GM19099 (cell line): ENCODE measurements around the gene PLEKHH2.

ENCODE experiments used
- POLR2A ChIP-seq: IDR thresholded peaks from 3 replicates; pipeline ENCODE4 v1.6.1; 2011; ENCODE audit warnings: low read depth; ENCODE audit not compliant: insufficient read length; ENCODE audit errors: extremely low read depth

Gene PLEKHH2

DNA sequence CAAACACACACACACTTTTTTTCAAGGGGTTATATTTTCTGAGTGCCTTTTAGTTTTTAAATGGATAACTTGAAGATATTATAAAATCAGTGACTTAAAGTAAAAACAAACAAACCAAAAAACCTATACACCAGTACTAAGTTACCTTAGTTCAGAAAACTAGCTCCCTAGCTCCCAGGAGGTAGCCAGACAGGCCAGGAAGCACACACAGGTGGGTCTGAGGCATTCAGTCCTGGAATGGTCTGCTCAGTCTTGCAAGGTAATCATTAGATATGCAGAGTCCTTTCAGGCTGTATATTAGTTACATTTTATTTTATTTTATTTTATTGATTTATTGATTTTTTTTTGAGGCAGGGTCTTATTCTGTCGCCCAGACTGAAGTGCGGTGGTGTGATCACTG, 126.0 kb downstream of the PLEKHH2 start:
- no peak for TF ChIP-seq POLR2A

DNA sequence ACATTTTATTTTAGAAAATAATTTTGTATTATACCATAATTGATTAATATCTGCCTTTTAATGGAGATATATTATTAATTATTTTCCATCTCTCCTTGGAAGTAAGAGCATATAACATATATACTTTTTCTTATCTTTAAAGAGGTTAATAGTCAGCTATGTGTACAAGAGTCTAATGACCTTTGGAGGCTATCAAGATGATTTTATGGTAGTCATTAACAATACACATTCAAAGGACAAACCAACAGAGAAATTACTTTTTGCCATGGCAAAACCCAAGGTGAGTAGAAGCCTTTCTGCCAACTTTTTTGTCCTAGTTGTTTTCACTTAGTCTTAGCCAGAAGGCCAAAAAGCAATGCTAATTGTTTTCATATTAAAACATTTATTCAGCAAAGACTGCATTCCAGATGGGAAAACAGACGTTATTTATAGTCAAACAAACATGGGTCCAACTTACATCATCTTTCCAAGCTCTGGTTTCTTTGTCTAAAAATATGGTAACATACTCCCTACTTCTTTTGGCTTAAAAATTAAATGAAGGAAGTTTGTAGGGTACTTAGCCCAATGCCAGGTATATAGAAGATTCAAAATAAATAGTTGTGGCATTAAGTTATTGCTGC, 127.1 kb downstream of the PLEKHH2 start:
- no peak for TF ChIP-seq POLR2A

DNA sequence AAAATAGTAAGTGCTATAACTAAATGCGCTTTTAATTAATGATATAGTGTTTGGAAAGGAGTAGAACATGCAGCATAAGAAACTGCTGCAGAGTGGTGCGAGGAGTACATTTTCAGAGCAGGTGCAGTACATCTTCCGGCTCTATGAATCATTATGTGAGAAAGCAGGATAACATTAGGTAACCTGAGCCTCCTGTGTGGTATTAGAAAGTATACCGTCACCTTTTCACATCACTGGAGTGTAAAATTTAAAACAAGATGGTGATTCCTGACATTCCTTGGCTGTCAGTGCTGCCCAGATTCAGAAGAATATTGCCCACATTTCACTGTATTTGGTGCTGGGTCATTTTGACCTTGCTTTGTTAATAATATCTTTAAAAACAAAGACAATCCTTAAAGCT, 128.9 kb downstream of the PLEKHH2 start:
- TF ChIP-seq POLR2A, result no peak

DNA sequence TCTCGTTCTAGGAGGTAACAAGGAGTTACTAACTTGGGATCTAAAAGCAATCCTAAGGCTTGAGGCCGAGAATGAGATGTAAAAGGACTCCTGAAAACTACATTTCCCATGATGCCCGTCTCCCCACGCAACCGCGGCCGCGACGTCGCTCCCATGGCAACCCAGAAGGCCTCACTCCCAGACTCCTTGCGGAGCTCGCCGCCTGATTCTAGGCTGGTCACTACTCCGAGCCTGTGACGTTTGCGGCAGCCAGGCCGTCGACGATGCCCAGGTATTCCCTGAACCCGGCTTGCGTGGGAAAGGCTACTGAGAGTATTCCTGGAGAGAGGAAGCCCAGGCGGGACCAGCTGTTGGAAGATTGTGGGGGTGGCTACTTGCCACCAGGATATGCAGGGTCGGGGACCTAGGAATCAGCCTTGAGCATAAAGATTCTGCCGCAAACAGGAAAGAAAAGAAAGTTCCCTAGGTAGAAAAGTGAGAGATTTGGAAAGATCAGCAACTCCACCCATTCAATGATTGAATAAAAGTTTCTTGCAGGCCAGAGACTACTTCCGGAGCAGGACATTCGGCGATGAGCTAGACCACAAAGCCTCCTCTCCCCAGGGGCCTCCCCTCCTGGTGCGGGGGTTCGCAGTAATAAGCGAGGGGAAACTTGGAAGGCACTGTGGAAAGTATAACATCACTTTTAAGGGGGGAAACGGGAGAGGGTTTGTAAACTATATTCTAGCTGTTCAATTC, 137.0 kb downstream of the PLEKHH2 start, which contains the start of gene DYNC2LI1:
Gene DYNC2LI1, plus strand, starts transcription at position 164 of the 738 bp plus-strand sequence. Its CDS starts 100 bp downstream, at position 264.
- peak; percentile 49 for TF ChIP-seq POLR2A

DNA sequence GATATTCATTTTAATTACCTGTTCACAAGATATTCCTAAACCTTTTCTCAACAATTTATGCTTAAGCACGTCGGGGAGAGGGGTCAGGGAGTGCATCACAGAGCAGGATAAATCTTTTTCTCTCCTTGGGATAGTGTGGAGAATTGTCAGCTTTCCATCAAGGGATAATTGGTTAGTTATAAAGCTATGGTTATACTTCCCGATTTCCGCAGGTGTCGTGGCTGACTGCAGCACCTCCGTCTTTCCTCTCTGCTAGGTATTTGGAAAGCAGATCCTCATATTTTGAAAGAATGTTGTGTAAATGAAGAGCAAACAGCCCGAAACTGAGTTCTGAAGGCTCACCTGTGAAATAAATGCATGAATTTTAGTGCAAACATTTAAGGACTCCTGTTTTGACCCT, 137.6 kb downstream of the PLEKHH2 start:
- no peak for TF ChIP-seq POLR2A

DNA sequence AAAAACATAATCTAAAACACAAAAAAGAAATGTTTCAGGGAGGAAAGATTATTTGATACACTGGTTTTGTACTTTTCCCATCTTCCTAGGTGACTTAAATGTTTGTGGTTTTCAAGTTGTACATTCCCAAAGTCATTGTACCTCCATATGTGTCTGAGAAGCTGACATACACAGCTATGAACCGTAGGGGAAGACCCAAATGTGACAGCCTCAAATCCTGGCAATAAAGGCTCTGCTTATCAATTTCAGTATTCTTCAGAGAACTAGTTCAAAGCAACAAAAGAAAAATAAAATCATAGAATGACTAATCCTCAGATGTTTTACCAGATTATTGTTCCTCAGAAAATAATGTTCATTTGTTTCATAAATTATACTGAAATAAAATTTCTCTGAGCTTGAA, 139.3 kb downstream of the PLEKHH2 start:
- no peak for TF ChIP-seq POLR2A

DNA sequence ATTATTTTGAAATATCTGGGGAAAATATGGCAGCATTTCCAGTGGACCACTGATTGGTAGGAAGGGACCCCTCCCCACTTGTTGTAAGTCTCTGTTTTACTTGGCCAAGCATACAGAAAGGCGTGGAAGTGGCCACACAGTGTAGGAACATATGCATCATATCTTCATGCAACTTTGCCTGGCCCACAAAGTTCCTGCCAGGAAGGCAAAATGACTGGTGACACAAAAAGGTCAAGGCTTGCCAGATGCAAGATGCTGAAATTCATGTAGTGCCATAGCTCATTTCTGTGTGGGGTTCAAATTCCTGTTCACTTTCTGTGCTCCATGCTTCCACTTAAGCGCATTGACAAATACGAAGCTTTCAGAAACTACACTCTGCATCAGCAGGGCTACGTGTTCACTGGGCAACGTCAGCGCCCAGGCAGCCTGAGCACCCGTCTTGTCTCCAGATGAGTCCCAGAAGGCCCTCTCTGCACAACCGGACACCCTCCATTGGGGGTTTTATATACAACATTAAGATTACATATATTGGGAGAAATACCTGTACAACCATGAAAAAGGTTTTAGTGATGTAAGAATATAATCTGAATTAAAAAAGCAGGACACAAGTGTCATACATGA, 140.4 kb downstream of the PLEKHH2 start:
- TF ChIP-seq POLR2A, result no peak

DNA sequence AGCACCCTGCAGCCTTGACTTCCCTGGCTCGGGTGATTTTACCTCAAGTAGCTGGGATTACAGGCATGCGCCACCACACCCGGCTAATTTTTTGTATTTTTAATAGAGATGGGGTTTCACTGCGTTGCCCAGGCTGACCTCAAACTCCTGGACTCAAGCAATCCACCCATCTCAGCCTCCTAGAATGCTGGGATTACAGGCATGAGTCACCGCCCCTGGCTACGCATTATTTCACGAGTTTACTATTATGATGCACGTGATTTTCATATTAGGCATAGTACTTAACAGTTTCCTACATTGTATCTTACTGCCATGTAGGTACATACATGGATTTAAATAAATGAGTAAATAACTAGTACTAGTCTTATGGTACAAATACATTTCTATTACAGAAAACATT, 141.2 kb downstream of the PLEKHH2 start:
- TF ChIP-seq POLR2A, result no peak

DNA sequence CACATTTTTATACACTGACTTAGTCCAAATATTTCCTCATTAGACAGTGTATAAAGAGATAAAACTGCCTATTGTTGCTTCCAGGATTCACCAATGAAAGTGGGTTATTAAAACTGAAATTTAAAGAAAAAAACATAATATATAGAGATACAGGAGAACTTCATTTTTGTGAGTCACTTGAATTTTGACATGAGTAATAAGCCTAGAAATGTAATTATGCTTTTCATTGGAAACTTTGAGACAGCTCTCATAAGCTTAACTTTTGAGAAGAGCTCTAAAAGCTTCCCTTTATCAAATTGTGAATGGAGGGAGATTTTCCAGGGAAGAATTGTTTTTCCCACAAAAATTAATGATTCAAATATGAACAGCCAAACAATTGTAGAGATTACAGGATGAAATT, 150.8 kb downstream of the PLEKHH2 start:
- TF ChIP-seq POLR2A, result no peak

DNA sequence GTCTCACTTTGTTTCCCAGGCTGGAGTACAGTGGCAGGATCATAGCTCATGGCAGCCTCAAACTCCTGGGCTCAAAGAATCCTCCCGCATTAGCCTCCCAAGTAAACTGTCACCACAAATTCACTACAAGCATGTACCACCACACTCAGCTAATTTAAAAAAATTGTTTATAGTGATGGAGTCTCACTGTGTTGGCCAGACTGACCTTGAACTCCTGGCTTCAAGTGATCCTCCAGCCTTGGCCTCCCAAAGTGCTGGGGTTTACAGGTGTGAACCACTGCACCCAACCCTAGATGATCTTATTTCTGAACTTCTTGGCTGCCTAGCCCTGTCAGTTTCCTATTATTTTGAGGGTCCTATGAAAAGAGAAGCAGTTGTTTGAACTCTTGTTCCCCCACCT, 151.6 kb downstream of the PLEKHH2 start:
- TF ChIP-seq POLR2A, result no peak

DNA sequence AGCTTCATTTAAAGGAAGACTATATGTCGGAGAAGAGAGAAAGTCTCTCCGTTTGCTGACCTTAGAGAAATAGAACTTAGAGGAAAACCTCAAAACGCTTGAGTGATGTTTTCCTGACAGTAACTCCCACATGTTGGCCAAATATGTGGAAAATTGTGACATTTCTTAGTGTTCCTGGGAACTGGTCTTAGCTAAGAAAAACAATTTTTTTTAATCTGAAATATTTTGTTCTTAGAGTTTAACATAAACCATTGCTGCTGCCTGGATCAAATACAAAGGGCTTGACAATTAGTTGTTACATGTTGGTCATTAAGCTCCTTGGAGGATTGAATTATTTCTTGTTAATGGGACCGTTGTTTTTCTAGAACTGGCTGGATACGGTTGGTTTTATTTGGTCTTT, 153.1 kb downstream of the PLEKHH2 start:
- TF ChIP-seq POLR2A, result no peak

DNA sequence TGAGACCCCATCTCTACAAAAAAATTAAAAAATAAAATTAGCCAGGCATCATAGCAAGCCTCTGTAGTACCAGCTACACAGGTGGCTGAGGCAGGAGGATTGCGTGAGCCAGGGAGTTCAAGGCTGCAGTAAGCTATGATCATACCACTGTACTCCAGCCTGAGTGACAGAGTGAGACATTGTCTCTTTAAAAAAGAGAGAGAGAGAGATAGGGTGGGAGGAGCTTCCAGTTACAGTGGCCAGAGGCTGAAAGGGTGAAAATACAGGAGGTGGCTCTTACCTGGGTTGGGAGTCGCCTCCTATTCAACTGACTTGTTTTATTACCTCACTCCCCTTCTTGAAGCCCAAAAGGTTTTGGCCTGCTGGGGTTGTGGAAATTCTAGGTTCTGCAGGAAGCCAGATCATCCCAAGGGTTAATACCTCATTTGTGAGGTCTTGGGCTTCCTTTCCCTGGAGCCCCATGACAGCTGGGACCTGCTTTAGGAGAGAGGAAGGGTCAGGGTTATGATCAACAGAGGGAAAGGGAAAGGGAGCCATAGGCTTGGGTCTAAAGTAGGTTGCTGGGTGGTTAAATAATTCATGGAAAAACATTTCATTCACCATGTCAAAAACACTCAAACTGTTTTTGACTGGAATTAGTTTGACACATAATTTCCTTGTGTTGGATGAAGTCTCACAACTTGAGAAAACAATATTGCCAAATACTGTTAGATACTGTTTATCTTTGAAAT, 154.1 kb downstream of the PLEKHH2 start:
- no peak for TF ChIP-seq POLR2A

DNA sequence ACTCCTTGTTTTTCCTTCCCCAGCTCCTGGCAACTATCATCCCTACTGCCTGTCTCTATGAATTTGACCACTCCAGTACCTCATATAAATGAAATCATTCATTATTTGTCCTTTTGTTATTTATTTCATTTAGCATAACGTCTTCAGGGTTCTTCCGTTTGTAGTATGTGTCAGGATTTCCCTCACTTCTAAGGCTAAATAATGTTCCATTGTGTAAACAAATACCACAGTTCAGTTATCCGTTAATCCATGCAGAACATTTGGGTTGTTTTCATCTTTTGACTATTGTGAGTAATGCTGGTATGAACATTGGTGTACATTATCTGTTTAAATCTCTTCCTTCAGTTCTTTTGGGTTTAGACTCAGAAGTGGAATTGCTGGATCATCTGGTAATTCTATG, 155.6 kb downstream of the PLEKHH2 start:
- no peak for TF ChIP-seq POLR2A

DNA sequence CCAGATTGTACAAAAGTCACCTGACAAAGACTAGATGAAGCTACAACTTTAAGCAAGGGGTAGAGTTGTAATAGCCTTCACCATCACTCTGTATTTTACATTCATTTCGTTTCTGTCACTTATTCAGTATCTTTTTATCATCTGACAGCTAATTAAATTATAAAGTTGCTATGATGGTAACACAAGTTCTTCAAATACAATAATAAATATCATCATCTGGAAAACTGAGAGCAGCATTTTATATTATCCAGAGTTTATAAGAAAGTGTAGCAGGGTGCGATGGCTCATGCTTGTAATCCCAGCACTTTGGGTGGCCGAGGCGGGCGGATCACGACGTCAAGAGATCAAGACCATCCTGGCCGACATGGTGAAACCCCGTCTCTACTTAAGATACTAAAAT, 157.9 kb downstream of the PLEKHH2 start:
- TF ChIP-seq POLR2A, result no peak

DNA sequence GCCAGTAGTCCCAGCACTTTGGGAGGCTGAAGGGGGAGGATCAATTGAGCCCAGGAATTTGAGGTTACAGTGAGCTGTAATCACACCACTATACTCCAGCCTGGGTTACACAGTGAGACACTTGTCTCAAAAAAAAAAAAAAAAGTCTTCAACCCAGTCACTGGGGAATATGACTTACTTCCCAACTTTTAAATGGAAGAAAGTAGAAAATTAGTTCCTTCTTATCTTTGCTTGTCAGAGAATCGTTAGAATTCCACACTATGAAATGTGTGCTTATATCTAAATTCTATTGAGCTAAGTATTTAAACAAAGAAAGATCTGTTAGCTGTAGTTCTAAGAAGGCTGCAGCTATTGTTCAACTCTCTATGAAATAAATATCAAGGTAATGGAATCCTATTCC, 159.1 kb downstream of the PLEKHH2 start:
- no peak for TF ChIP-seq POLR2A
